Measurements from ENCODE around the gene MAGEB17. TPM values are rescaled to one million over a fixed set of nuclear protein-coding genes. Genes with fewer than 3 reads are reported as not detected.

MAGEB17 gene
- total and polyA plus RNA-seq, 2 experiments from 2014 or later = 0.14 to 0.42 TPM

- peaks cover 7% of the 10 kb centered on the region; the same call in 2 of the 3 replicates for H3K9me3 Mint-ChIP-seq
- peaks cover 43% of the 10 kb centered on the region for H3K4me1 Mint-ChIP-seq
- Histone ChIP-seq H3K27ac (ENCODE audit: low read depth) (peak overlapping the region; percentile 98), H3F3A (replicated peaks; ENCODE audit: low read depth) (peaks cover 4% of the 10 kb centered on the region; the same call in 1 of the 2 replicates), H4K20me1 (replicated peaks; ENCODE audit: insufficient read depth) (no peaks in the 10 kb centered on the region), H3K4me1 (ENCODE audit: insufficient read depth) (peaks cover 18% of the 10 kb centered on the region), H2AFZ (no peak overlapping the region), H3K4me2 (peak overlapping the region; percentile 34; the same call in 1 of the 2 replicates), H3K79me2 (replicated peaks; ENCODE audit: insufficient read depth) (no peaks in the 10 kb centered on the region), H3K36me3 (ENCODE audit: insufficient read depth) (no peaks in the 10 kb centered on the region), H3K9me2 (ENCODE audit: insufficient read depth) (no peaks in the 10 kb centered on the region), H3K4me3 (no peak overlapping the region), H3K27me3 (ENCODE audit: insufficient read depth) (no peaks in the 10 kb centered on the region)
- H3K27ac Mint-ChIP-seq = peak overlapping the region; percentile 69
- H3K27me3 Mint-ChIP-seq (ENCODE audit: insufficient read depth, low read depth, poor library complexity) = peaks cover 4% of the 10 kb centered on the region
- TF ChIP-seq POLR2AphosphoS5 (IDR thresholded peaks at IDR 0.05; ENCODE audit: low read depth) (no peak), STAT1 (IDR thresholded peaks at IDR 0.05; ENCODE audit: unreplicated experiment) (no peak), NANOG (IDR thresholded peaks at IDR 0.05; ENCODE audit: borderline replicate concordance) (peak; percentile 67)
- DNase-seq (ENCODE audit: low spot score) (peak; percentile 58), ATAC-seq (peak; percentile 88)
- no peak overlapping the region for H3K4me3 Mint-ChIP-seq
- H3K36me3 Mint-ChIP-seq (ENCODE audit: low read depth) = peaks cover 4% of the 10 kb centered on the region
These were observed 19.2 kb downstream of the MAGEB17 start for GRCh38 chrX:16186380-16187007.

GRCh38 chrX:16187024-16187760 lies 19.9 kb downstream of the MAGEB17 start:
- H3K9me2 ChIP-seq (ENCODE audit: insufficient read depth) = no peaks in the 10 kb centered on the region
- H3F3A ChIP-seq (replicated peaks; ENCODE audit: low read depth) = peaks cover 4% of the 10 kb centered on the region; the same call in 1 of the 2 replicates
- H3K27ac ChIP-seq (ENCODE audit: low read depth) = peak overlapping the region; percentile 98
- H3K79me2 ChIP-seq (replicated peaks; ENCODE audit: insufficient read depth) = no peaks in the 10 kb centered on the region
- peaks cover 1% of the 10 kb centered on the region for H3K27me3 Mint-ChIP-seq (ENCODE audit: insufficient read depth, low read depth, poor library complexity)
- no peak overlapping the region for H3K4me3 ChIP-seq
- H3K4me3 Mint-ChIP-seq = no peak overlapping the region
- DNase-seq (ENCODE audit: low spot score) = peak; percentile 1
- no peaks in the 10 kb centered on the region for H3K36me3 ChIP-seq (ENCODE audit: insufficient read depth)
- peaks cover 3% of the 10 kb centered on the region for H3K36me3 Mint-ChIP-seq (ENCODE audit: low read depth)
- peak overlapping the region; percentile 34; the same call in 1 of the 2 replicates for H3K4me2 ChIP-seq
- H3K27me3 ChIP-seq (ENCODE audit: insufficient read depth) = no peaks in the 10 kb centered on the region
- ATAC-seq = peak; percentile 59
- peaks cover 18% of the 10 kb centered on the region for H3K4me1 ChIP-seq (ENCODE audit: insufficient read depth)
- no peaks in the 10 kb centered on the region for H4K20me1 ChIP-seq (replicated peaks; ENCODE audit: insufficient read depth)
- no peak overlapping the region for H3K27ac Mint-ChIP-seq
- no peak overlapping the region for H2AFZ ChIP-seq
- H3K9me3 Mint-ChIP-seq = peaks cover 7% of the 10 kb centered on the region; the same call in 2 of the 3 replicates
- H3K4me1 Mint-ChIP-seq = peaks cover 42% of the 10 kb centered on the region
- no peak for TF ChIP-seq ZNF331 (CRISPR knock-in tag; IDR thresholded peaks at IDR 0.05; ENCODE audit: low read depth)
- no peak for TF ChIP-seq STAT1 (IDR thresholded peaks at IDR 0.05; ENCODE audit: unreplicated experiment)
- TF ChIP-seq POLR2AphosphoS5 (IDR thresholded peaks at IDR 0.05; ENCODE audit: low read depth) = no peak
- no peak for TF ChIP-seq CREB1 (CRISPR knock-in tag; IDR thresholded peaks at IDR 0.05; ENCODE audit: low read depth)
- no peak for TF ChIP-seq CTCF (conservative IDR thresholded peaks at IDR 0.05; ENCODE audit: low read depth in 2 of 2)
- no peak for TF ChIP-seq ZNF114 (CRISPR knock-in tag; IDR thresholded peaks at IDR 0.05)
- no peak for TF ChIP-seq ZNF462 (CRISPR knock-in tag; IDR thresholded peaks at IDR 0.05)
- TF ChIP-seq NANOG (IDR thresholded peaks at IDR 0.05; ENCODE audit: borderline replicate concordance) = no peak
- TF ChIP-seq EZH2 (IDR thresholded peaks at IDR 0.05; ENCODE audit: low read depth, unreplicated experiment) = no peak
- TF ChIP-seq JUNB (IDR thresholded peaks at IDR 0.05; ENCODE audit: unreplicated experiment) = no peak
